GM18858 (cell line): Measurements from ENCODE around the gene CBARP.

Source experiments
- ATAC-seq: cut with Tn5 transposase; IDR thresholded peaks from one replicate; pipeline ENCODE4 v1.9.1; 2021; ENCODE audit not compliant: unreplicated experiment

Gene CBARP, protein sequence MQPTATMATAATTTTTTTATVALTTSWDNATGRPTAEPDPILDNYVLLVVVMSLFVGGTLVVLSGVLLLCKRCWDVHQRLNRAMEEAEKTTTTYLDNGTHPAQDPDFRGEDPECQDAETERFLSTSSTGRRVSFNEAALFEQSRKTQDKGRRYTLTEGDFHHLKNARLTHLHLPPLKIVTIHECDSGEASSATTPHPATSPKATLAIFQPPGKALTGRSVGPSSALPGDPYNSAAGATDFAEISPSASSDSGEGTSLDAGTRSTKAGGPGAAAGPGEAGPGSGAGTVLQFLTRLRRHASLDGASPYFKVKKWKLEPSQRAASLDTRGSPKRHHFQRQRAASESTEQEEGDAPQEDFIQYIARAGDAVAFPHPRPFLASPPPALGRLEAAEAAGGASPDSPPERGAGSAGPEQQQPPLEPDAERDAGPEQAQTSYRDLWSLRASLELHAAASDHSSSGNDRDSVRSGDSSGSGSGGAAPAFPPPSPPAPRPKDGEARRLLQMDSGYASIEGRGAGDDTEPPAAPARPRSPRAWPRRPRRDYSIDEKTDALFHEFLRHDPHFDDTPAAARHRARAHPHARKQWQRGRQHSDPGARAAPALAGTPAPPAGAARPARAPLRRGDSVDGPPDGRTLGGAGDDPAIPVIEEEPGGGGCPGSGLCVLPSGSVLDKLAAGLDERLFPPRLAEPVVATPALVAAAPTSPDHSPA

DNA sequence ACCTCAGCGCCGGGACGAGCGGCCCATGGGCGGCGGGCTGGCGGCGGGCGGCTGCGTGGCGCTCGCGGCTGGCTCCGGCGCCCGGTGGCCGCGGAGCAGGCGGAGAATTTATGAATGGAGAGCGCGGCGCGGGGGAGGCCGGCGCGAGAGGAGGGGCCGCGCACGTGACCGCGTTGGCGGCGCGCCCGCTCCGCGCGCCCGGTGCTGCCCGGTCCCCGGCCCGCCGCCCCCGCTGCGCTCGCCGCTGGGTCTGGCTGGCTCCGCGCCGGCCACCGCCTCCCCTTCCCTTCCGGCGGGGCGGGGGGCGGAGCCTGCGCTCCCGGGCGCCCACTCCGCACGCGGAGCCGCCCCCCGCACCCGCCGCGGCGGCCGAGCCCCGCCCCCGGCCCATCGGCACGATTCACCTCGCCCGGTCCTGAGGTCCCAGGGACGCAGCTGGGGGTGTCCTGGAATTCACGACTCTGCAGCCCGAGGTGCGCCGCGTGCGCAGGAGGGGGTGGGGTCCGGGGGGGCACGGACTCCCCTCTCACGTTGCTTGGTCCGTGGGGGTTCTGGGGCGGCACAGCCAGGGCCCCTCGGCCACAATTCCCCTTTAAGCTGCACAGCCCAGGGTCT lies at the start of gene CBARP:
CBARP (minus strand) TSS at position 252 of the 615 bp plus-strand sequence. CDS start 1,905 bp downstream, outside the sequence.
- no peak for ATAC-seq

DNA sequence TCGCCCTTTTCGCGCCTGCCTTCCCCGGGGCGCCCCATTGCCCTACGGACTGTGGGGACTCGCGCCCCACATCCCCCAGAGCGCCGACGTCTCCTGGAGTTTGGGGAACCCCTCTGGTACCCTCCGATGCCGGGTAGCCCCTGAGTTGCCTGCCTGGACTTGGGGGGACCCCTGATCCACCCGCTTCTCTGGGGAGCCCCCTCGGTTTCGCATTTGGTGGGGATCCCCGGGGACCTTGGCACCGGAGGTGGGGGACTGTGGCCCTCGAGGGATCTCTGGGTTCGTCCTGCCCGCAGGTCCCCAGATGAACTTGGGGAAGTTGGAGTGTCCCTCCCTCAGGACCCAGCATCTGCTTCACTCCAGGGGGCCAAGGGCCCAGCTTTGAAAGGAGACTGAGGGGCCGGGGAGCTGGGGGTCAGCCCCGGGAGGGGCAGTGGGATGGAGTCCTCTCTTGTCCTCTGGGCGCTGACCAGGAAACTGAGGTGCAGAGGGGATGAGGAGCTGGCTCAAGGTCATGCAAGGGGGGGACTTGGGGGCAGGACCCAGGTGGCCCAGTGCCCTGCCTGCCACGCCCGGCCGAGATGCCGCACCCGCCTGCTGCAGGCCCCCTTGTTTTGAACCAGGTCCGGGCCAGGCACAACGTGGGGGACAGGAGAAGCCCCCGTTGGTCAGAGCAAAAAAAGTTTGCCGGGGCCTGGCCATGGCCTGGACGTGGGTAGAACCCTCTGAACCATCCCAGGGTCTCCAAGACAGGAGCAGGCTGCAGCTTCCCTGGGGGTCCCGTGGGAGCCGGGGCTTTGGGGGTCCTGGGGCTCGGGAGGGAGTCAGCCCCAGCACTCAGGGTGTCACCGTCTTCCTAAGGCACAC lies 48.9 kb upstream of the CBARP start:
- ATAC-seq = no peak

DNA sequence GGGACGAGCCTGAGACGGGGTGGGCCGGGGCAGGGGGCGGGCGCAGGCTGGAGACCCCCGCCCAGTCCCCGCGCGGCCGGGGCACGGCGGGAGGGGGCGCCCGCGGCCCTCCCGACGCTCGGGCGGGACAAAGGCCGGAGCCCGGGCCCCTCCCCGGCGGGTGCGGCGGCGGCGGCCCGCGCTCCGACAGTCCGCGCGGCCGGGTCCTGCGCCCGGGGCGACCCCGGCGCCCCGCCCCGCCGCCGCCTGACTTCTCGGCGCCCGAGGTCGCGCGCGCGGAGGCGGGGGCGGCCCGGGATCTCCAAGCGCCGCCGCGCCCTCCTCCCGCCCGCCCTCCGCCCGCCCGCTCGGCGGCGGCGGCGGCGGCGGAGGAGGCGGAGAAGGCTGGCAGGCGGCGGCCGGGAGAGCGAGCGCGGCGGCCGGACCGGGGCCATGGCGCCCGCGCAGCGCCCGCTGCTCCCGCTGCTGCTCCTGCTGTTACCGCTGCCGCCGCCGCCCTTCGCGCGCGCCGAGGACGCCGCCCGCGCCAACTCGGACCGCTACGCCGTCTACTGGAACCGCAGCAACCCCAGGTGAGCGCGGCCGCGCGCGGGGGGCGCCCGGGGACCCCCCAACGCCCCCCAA lies 48.0 kb upstream of the CBARP start, which contains the start of gene EFNA2:
EFNA2 (plus strand) TSS at position 137 of the 624 bp plus-strand sequence; CDS start at position 433, 296 bp downstream.
- ATAC-seq = no peak

DNA sequence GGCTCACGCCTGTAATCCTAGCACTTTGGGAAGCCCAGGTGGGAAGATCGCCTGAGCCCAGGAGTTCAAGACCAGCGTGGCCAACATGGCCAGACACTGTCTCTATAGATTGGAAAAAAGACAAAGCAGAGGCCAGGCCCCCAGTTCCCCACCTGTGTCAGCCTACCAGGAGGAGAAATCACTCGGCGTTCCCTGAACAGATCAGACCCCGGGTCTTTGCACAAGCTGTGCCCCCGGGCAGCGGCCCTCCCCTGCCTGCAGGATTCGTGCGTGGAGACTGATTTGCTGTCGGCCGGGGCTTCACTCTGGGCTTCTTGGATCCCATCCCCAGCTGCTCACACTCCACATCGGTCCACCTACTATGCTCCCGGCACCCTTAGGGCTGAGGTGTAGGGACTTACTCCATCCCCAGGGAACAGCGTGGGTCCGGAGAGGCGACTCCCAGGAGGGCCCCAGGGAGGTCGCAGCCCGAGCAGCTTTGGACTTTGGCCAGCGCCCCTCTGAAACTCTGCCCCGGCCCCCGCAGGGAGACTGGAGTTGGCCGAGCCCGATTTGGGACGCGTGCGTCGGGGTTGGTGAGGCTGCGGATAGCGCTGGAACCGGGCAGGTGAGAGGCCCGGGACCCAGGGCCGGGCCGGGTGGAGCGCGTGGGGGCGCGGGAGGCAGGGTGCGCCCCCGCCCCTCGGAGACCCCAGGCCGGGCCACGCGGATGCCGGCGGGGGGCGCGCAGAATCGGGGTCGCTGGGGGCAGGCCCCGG lies 47.4 kb upstream of the CBARP start:
- no peak for ATAC-seq

DNA sequence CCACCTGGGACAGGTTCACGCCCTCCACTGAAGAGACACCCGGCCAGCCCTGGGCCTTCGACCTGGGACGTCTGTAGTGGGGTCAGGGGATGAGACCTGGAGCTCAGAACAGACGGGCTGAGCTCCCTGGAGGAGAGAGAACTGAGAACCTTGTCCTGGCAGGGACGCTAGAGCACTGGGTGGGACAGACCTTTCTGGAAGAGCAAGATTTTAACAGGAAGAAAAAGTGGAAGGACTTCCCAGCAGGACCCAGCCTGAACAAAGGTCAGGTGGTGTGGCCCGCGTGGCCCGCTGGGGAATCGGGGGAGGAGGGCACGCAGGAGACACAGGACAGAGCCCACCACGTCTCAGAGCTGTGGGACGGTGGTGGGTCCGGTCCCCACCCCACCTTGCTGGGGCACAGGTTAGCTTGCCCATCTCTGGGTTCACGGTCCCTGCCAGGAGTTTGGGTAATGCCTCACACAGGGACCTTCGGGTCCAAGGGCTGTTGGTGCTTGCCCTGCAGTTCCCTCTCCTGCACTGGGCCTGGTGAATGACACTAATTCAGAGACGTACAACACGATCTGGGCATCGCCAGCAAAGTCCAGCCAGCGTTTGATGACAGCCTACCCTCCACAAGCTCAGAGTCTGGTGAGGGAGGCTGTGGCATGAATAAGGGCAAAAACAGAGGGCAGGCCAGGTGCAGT lies 46.6 kb upstream of the CBARP start:
- ATAC-seq = no peak

DNA sequence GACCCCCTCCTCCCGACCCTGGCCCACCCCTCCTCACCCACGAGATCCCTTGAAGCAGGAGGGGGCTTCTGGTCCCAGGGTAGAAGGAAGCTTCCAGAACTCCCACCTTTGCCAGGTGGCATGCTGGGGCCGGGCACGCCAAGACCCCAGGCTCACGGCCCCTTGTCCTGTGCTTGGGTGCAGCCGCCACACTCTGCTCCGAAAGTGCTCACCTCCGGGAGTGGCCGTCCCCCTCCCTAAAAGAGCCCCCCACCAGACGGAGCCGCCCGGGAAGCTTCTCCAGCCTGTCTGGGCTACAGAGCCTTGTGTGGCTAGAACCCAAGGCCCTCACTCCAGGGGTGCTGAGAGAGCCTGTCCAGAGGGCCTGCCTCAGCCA lies 46.1 kb upstream of the CBARP start:
- ATAC-seq = no peak

DNA sequence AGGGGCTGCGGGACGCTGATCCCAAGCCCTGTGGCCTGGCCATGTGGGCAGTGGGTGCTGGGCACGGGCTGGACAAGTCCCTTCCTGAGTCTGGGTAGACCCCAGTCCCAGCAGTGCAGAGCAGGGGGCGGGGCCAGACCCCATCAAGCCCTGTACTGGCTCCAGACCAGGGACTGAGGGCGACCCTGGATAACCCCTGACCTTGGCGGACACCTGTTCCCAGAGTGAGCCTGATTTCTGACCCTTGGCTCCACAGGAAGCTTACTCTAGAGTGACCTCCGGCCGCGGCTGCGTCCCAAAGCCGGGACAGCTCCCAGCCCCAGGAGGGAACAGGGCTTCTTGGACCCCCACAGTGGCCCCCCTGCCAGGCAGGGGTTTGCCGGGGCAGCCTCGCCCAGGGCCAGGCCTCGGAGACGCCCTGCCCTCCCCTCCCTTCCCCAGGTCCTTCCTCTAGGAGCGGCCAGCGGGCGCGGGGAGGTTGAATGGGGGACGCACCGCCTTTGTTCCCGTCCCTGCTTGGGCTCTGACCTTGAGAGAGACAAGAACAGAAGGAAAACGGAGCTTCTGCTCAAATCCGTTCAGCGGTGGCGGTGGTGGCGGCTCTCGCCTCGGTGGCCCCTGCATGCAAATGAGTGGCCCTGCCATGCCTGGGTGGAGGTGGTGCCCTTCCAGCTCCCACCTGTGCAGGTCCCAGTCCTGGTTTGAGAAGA lies 45.6 kb upstream of the CBARP start:
- ATAC-seq = no peak

DNA sequence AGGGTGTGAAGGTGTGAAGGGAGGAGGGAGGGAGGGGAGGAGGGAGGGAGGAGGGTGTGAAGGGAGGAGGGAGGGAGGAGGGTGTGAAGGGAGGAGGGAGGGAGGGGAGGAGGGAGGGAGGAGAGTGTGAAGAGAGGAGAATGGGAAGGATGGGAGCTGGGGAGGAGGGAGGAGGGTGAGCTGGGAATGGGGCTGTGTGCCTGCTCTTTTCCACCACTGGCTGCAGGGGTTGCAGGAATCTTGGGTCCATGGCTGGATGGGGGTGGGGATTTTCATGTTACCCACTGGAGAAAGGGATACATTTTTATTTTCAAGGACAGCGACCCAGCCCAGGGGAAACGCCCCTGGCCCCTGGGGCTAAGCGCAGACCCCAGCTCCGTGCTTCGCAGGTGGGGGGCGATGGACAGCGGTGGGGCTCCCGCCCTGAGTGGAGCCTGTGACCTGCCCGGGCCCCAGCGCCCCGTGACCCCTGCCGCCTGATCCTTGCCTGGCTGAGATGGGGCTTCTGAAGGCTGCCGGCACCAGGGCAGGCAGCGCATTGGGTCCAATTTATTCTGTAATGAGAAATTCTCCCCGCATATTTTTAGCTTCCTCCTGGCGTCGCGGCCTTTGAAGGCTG lies 44.9 kb upstream of the CBARP start:
- no peak for ATAC-seq

DNA sequence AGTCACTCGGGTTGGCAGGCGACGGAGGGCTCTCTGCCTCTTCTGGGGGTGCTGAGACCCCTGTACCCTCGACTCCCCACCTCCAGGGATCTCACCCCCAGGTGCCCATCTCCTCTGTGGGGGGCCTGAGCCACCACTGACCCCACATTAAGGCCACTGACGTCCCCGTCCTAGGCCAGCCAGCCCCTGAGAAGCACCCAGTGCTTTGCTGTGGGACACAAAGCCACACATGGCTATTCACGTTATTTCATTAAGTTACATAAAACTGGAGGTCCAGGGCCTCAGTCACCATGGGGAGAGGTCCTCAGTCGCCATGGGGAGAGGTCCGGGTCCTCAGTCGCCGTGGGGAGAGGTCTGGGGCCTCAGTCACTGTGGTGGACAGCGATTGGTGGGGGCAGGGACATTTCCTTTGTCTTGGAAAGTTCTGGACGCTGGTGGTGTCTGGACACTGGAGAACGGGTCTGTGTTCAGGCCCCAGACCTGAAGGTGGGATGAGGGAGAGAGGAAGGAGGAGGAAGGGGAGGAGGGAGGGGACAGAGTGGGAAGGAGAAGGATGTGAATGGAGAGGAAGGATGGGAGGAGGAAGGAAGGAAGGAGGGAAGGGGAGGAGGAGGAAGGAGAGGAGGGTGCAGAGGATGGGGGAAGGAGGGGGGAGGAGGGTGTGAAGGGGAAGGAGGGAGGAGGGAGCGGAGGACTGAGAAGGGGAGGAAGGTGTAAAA lies 43.9 kb upstream of the CBARP start:
- ATAC-seq = no peak

DNA sequence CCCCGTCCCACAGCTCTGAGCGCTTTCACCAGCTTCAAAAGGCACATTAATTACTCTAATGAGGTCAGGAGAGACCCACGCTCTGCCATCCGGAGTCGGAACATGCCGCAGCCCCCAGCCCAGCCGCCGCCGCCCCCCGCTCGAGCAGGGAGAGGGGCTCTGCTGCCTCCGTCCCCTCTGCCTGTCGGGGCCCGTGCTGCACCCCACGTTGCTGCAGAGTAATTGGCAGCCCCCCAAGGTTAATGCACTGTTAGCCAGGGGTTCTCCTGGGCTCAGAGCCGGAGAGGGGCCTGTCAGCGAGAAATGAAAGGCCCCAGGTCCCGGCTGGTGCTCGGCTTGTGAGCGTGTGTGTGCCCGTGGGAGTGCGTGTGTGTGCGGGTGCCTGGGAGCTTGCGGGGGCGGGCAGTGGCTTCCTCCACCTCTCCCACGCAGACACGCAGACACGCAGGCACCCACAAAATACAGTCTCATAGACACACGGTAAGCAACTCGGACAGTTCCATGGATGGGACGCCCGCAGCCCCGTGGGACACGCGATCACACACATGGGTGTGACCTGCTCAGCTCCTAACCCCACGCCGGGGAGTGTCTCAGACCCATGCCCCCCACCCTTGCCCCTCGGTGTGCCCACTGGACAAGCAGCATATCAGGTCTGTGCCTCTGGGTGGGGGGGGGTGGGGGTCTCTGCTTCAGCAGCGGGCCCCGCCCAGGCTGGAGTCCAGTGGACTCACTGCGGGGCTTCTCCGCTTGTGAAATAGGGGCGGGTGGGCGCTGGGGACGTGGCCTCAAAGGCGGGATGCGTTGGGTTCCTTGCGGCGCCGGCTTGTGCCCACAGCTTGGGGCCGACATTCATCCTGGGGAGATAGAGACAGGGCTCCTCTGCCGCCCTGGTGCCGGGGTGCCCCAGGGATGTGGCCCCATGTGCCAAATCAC lies 43.1 kb upstream of the CBARP start:
- no peak for ATAC-seq

DNA sequence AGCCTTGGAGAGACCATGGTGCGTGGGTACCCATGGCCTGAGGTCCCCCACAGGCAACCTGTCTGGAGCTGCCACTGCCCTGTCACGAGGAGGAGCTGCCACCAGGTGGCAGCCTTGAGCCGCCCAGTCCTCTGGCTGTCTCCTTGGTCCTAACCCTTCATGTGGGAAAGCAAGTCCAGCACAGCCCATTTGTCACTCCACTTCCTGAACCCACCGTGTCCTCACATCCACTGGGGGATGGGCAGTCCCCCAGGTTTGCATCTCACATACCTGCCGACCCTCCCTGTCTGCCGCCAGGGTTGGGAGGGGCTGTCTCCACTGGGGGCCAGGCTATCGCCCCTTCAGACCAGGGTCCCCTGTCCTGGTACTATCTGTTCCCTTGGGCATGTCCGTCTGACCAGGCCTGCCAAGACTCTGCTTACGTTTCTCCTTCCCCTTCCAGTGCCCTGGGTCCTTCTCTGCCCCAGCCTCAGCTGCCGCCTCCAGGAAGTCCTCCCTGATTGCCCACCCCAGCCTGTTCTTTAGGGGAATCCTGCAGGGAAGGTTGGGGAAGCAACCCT lies 42.1 kb upstream of the CBARP start:
- ATAC-seq = no peak

DNA sequence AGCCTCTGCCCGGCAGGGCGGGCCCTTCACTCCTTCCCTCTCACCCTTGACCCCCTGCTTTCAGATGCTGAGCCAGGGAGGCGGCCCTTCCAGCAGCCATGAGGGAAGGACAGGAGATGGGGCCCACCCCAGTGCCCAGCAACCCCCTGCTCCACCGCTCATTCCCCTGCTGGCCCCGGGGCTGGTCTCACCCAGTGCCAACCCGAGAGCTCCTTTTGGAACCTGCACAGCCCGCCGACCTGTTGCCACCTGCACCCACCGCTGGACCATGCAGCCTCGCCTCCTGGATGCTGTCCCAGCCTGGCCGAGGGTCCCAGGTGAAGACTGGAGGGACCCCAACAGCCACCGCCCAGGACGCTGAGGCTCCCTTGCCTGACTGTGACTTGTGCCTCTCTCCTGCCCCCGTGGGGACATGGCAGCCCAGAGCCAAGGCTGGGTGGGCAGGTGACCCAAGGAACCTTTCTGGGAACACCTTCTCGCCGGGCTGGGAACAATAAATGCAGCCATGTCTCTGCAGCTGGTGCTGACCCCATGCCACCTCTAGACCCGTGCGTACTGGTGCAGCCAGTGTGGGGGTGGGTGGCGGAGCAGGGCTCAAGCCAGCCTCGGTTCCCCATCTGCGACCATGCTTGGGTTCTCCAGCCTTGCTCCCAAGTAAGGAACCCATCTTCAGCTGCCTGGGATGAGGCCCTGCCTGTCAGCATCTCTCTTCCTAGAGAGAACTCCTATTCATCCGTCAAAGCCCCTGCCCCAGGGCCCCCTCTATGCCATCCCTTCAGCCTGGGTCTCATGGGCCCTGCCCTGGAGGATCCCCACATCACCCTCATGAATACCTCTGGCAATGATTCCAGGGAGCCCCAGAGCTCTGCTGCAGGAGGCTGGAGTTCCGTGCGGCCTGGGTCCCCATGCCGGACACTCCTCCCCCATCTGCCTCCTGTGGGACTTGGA lies 41.2 kb upstream of the CBARP start:
- no peak for ATAC-seq

DNA sequence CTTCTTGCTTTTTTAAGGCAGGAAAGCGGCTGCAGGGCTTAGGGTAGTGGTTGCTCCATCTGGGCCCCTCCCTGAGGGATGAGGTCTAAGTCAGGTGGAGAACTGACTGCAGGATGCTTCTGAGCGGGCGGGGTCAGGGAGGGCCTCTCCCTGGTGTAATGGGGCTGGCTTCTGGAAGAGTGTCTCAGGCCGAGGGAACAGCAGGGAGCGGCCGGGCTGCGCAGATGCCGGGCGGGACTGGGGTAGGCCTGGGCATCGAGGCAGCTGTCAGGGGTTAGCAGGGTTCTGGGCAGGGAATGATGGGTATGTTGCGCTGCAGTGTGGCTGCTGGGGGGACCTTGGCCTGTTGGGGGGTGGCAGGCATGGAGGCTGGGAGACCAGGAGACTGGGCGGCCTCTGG lies 40.3 kb upstream of the CBARP start:
- no peak for ATAC-seq

DNA sequence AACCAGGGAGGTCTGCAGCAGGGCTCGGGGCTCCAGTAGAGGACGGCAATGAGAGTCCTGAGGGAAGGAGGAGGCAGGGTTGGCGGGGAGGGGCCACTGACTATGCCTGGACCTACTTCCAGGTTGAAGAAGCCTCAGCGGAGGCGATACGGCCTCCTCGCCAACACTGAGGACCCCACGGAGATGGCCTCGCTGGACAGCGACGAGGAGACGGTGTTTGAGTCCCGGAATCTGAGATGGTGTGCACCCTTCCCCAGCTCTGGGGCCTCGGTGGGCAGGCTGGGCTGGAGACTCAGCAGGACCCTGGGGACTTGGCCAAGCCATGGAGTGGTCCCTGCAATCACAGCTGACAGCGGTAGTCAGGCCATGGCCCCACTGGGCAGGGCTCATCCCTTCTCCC lies 39.3 kb upstream of the CBARP start:
- ATAC-seq = no peak

DNA sequence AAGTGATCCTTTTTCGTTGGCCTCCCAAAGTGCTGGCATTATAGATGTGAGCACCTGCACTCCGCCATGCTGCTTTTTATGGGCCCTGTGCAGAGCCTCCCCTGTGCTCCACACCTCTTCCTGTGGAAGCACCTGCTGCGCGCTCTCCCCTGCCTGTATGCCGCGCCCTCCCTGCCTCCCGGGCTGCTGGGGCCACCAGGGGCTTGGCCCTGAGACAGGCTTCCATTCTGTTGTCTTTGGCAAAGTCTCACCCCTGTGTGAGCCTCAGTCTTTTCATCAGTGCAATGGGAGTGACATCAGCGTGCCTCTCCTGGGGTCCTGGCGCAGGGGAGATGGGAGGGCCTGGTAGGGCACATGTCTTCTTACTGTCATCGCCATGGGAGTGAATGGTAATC lies 38.8 kb upstream of the CBARP start:
- ATAC-seq = no peak
